Neural cell (in vitro differentiated cells): ENCODE results near the gene DMBT1.

Experiments used
- CTCF ChIP-seq: fragments of 450-650 bp; IDR thresholded peaks from 2 replicates; pipeline ENCODE4 v1.5.1; 2014; ENCODE audit warnings: antibody characterized with exemption, mild to moderate bottlenecking, moderate library complexity; ENCODE audit not compliant: poor library complexity, severe bottlenecking
- EP300 ChIP-seq: fragments of 450-650 bp; conservative IDR thresholded peaks from 2 replicates; pipeline ENCODE4 v1.6.1; 2014; ENCODE audit warnings: antibody characterized with exemption, mild to moderate bottlenecking, moderate library complexity; ENCODE audit not compliant: poor library complexity, severe bottlenecking
- EZH2 ChIP-seq: fragments of 200-600, 300-800 bp; shearing (Covaris generic), sonication (generic); IDR thresholded peaks from 2 replicates; pipeline ENCODE4 v1.6.1; 2014; ENCODE audit warnings: antibody characterized with exemption, low read length, borderline replicate concordance, mild to moderate bottlenecking; ENCODE audit not compliant: insufficient read depth, poor library complexity, severe bottlenecking
- POLR2AphosphoS5 ChIP-seq: IDR thresholded peaks from 2 replicates; pipeline ENCODE4 v1.6.1; 2012
- RAD21 ChIP-seq: fragments of 450-650 bp; conservative IDR thresholded peaks from 2 replicates; pipeline ENCODE4 v1.6.1; 2014; ENCODE audit warnings: antibody characterized with exemption, mild to moderate bottlenecking, moderate library complexity
- REST ChIP-seq: IDR thresholded peaks from 2 replicates; pipeline ENCODE4 v1.6.1; 2012; ENCODE audit warnings: borderline replicate concordance
- SMC3 ChIP-seq: fragments of 450-650 bp; conservative IDR thresholded peaks from 2 replicates; pipeline ENCODE4 v1.6.1; 2014; ENCODE audit warnings: antibody characterized with exemption, mild to moderate bottlenecking, moderate library complexity; ENCODE audit not compliant: poor library complexity

GRCh38 chr10:122564980-122565379 lies 4.4 kb downstream of the DMBT1 start:
- TF ChIP-seq POLR2AphosphoS5 (no peak), EP300 (no peak), EZH2 (no peak), CTCF (no peak), SMC3 (no peak), REST (no peak), RAD21 (no peak)
